OCI-LY1 (cell line): ENCODE results near the gene CRLF3.
"Not testable (repeated sequence)": the region's sequence is repeated elsewhere in the genome, so short reads cannot be mapped to it uniquely, and the experiment has no call there.

Experiments
- H2AFZ ChIP-seq: fragments of 200-600 bp; sonication (generic), shearing (Covaris generic); 2 replicates; pipeline ENCODE4 v1.6.0; 2014; ENCODE audit warnings: antibody characterized with exemption, mild to moderate bottlenecking, low read length
- H3F3A ChIP-seq: fragments of 200-600 bp; sonication (generic), shearing (Covaris generic); 2 replicates; pipeline ENCODE4 v1.6.0; 2014; ENCODE audit warnings: mild to moderate bottlenecking, antibody characterized with exemption, low read length, moderate library complexity; ENCODE audit not compliant: insufficient read depth
- H3K27ac ChIP-seq: fragments of 200-600 bp; sonication (generic); 2 replicates; pipeline ENCODE4 v1.5.1; 2014; ENCODE audit warnings: low read length, mixed run types, mild to moderate bottlenecking, low read depth; ENCODE audit not compliant: poor library complexity, severe bottlenecking
- H3K27me3 ChIP-seq: fragments of 200-600 bp; sonication (generic); 2 replicates; pipeline ENCODE4 v1.6.0; 2014; ENCODE audit warnings: antibody characterized with exemption, mild to moderate bottlenecking, low read length, moderate library complexity; ENCODE audit not compliant: insufficient read depth
- H3K36me3 ChIP-seq: fragments of 200-600 bp; sonication (generic); 2 replicates; pipeline ENCODE4 v1.6.1; 2014; ENCODE audit warnings: mild to moderate bottlenecking, antibody characterized with exemption, low read length, moderate library complexity, mixed read lengths; ENCODE audit not compliant: insufficient read depth
- H3K4me1 ChIP-seq: fragments of 200-600 bp; sonication (generic); 2 replicates; pipeline ENCODE4 v1.5.1; 2014; ENCODE audit warnings: mild to moderate bottlenecking, low read length, moderate library complexity; ENCODE audit not compliant: insufficient read depth, severe bottlenecking
- H3K4me2 ChIP-seq: fragments of 200-600 bp; sonication (generic), shearing (Covaris generic); 2 replicates; pipeline ENCODE4 v1.6.1; 2014; ENCODE audit warnings: low read length
- H3K4me3 ChIP-seq: fragments of 200-600 bp; sonication (generic); 2 replicates; pipeline ENCODE4 v1.5.1; 2014; ENCODE audit warnings: low read length, low read depth, mild to moderate bottlenecking, mixed read lengths; ENCODE audit not compliant: poor library complexity, severe bottlenecking
- H3K79me2 ChIP-seq: fragments of 200-600 bp; shearing (Covaris generic); 2 replicates; pipeline ENCODE4 v1.6.1; 2016; ENCODE audit warnings: mixed run types, low read length, mixed read lengths; ENCODE audit not compliant: insufficient read depth
- H3K9ac ChIP-seq: fragments of 200-600 bp; sonication (generic), shearing (Covaris generic); 2 replicates; pipeline ENCODE4 v1.6.1; 2014; ENCODE audit warnings: mild to moderate bottlenecking, low read length, mixed read lengths
- H3K9me2 ChIP-seq: fragments of 200-600 bp; sonication (generic), shearing (Covaris generic); 2 replicates; pipeline ENCODE4 v1.6.1; 2014; ENCODE audit warnings: low read depth, mild to moderate bottlenecking, low read length, mixed read lengths
- H3K9me3 ChIP-seq: fragments of 200-600 bp; shearing (Covaris generic); 2 replicates; pipeline ENCODE4 v1.6.1; 2014; ENCODE audit warnings: low read length, mixed read lengths
- H4K20me1 ChIP-seq: fragments of 200-600 bp; sonication (generic), shearing (Covaris generic); 2 replicates; pipeline ENCODE4 v1.6.0; 2016; ENCODE audit warnings: mild to moderate bottlenecking, low read length; ENCODE audit not compliant: insufficient read depth

CRLF3 gene

GRCh38 chr17:30735206-30735605 lies 89.3 kb downstream of the CRLF3 start:
- H3K79me2 ChIP-seq = peaks cover 64% of the 10 kb centered on the region
- H2AFZ ChIP-seq, H3F3A ChIP-seq, H3K9ac ChIP-seq, H3K9me3 ChIP-seq, H3K27me3 ChIP-seq, H3K4me2 ChIP-seq, H3K4me3 ChIP-seq, H4K20me1 ChIP-seq, H3K9me2 ChIP-seq, H3K27ac ChIP-seq: not testable (repeated sequence)
- peaks cover 17% of the 10 kb centered on the region for H3K4me1 ChIP-seq
- peaks cover 39% of the 10 kb centered on the region for H3K36me3 ChIP-seq

- H3K4me2 ChIP-seq, H3K9me2 ChIP-seq, H3K27ac ChIP-seq, H2AFZ ChIP-seq, H3K27me3 ChIP-seq, H3K9ac ChIP-seq, H3K4me3 ChIP-seq, H3K9me3 ChIP-seq, H4K20me1 ChIP-seq, H3F3A ChIP-seq: not testable (repeated sequence)
- Histone ChIP-seq H3K36me3 (peaks cover 32% of the 10 kb centered on the region), H3K4me1 (peaks cover 20% of the 10 kb centered on the region), H3K79me2 (peaks cover 57% of the 10 kb centered on the region)
Observed at GRCh38 chr17:30734153-30734552, 90.3 kb downstream of the CRLF3 start.
